Measurements from ENCODE around the gene FANCI.

FANCI gene

DNA sequence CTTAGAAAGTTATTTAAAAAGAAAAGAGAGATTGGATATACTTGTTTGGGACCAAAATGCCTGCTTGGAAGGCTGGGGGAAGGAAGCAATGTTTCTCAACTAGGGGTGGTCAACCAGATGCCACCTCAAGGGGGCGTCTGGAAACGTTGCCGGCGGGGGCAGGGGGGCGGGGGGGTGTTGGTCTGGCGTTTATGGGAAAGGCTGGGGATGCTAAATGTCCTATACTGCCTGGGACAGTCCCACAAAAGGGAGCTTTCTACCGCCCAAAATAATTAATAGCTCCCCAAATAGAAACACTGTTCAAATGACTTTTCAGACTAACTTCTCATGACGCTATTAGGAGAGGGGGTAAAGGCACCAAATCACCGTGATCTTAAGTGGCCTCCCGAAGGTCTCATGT is 88.7 kb downstream of the FANCI start:
- in situ Hi-C loops (cut with HindIII; ENCODE audit: low pct_unique_long_range_greater_than_20kb, low sequenced_read_pairs): no loop called here
- DNase-seq (ENCODE audit: low read depth in 1 of 2, low spot score in 1 of 2): no peak
- no peak for TF ChIP-seq JUND (IDR thresholded peaks at IDR 0.05; ENCODE audit: low read depth)

DNA sequence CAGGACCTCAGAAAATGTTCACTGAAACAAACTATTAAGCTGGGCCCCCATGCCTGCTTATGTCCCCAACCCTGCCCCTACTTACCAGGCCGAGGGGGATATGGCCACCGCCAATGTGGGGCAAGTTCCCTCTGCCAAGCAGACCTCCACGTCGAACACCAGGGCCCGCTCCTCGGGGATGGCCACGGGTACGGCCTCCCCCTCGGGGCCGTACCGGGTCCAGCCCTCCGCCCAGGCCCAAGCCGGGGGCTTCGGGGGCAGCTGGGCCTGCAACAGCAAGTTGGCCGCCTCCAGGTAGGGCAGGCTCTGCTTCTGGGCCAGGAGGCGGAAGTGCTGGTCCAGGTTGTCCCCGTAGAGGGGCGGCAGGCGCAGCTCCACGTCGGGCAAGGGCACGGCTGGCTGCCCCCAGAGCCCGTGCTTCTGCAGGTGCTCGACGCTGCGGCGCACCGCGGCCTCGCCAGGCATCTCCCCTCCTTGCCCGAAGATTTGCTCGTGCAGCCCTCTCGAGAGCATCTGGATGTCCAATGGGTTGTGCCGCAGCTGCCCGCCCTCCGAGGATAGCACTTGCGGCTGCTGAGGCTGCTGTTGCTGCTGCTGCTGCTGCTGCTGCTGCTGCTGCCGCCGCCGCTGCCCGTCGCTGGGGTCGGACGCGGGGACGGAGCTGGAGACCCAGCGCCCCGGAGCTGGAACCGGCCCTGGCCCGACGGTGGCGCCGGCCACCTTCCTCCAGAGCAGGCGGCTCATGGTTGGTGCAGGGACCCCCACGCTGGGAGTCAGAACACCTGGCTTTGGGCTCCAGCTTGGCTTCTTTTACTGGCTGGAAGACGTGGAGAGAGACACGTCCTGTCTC is 89.5 kb downstream of the FANCI start:
- TF ChIP-seq JUND (IDR thresholded peaks at IDR 0.05; ENCODE audit: low read depth): no peak
- in situ Hi-C loops (cut with HindIII; ENCODE audit: low pct_unique_long_range_greater_than_20kb, low sequenced_read_pairs): no loop called here
- no peak for DNase-seq (ENCODE audit: low read depth in 1 of 2, low spot score in 1 of 2)

DNA sequence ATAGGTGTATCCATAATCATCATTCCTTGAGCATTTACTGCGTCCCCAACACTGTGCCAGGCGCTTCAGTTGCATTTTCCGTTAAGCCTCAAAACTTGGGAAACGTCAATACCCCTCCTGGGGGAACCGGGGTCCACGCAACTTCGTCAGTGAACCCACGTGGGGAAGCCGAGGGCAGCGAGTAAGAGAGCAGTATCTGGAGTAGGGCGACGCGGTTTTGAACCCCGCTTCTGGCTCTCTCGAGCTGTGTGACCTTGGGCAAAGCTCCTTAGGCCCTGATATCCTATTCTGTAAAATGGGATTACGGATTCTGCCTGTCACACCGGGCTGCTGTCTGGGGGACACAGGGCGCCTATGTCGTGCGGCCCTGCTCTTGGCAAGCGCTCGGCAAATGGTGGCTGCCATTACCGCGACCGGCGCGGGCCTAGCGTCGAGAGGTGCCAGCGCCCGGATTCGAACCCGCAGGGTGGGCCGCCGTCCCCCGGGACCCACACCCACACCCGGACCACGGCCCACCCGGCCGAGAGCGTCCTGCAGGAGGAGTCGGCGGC is 90.3 kb downstream of the FANCI start:
- no peak for DNase-seq (ENCODE audit: low read depth in 1 of 2, low spot score in 1 of 2)
- in situ Hi-C loops (cut with HindIII; ENCODE audit: low pct_unique_long_range_greater_than_20kb, low sequenced_read_pairs): no loop called here

DNA sequence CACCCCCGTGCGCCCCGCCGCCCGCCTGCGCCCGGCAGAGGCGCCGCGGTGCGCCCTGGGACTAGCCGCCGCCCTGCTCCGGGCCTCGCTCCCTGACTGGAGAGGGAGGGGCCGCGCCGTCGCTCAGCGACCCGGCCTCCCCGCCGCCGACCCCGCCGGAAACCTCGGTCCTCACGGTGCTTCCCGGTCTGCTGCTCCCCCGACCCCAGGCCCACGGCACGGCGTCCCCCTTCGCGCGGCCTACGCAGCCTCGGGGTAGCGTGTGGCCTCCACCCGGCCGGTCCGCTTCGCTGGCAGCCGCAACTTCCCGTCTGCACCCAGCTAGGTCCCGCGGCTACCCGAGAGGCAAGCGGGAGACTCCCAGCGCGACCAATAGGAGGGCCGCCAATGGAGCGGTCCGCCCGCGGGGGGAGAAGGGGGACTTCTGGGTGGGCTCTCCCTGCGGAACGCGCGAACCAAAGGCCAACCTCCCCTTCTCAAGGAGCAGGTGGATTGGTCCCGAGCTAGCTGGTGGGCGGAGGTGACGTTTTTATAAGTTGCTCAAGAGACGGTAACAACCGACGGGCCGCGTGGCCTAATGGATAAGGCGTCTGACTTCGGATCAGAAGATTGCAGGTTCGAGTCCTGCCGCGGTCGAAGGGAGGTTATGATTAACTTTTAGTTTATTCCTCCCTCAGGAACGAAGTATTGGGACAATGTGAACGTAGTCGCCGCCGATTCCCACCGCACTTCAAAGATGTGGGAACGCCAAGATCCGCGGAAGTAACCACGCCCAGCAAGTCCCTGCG is 90.9 kb downstream of the FANCI start, which contains the start of gene POLG:
Gene POLG, minus strand, starts transcription at position 315 of the 788 bp plus-strand sequence. CDS start 1,070 bp downstream, outside the sequence.
- DNase-seq (ENCODE audit: low read depth in 1 of 2, low spot score in 1 of 2): peak; percentile 96 to 99
- no peak for TF ChIP-seq JUND (IDR thresholded peaks at IDR 0.05; ENCODE audit: low read depth)
- in situ Hi-C loops (cut with HindIII; ENCODE audit: low pct_unique_long_range_greater_than_20kb, low sequenced_read_pairs): no loop called here

More for the DNA sequence above, 90.3 kb downstream of the FANCI start:
- no peak for TF ChIP-seq JUND (IDR thresholded peaks at IDR 0.05; ENCODE audit: low read depth)

DNA sequence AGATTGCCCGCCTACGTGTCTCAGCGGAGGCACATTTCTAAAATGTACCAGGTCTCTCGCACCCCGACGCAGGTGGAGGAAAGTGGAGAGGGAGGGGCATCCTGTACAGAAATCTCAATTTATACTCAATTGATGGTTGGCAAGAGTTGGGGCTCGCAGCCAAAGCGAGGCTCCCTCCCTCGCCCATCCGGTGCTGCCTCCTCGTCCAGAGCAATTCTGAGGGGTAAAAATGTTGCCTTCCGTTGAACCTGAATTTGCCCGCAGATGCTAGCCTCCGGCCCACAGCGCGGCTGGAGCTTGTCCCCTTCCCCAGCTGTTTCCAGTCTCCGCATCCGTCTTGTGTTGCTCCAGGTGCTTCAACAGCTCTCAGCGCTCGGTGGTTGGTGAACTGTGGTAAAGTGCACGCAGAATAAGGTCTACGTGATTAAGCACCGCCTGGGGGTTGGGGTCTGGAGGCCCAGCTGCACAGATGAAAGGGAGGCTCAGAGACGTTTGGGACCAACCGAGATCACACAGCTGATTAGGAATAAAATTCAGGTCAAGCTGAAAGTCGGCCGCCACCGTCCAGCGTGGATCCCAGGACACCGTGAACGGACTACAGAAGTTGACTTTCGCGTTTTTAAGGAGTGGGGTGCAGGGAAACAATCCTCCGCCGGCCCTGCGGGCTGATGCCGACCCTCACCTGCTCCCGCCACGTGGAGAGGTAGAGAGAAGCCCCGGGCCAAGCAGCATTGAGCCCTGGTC is 91.7 kb downstream of the FANCI start:
- no peak for TF ChIP-seq JUND (IDR thresholded peaks at IDR 0.05; ENCODE audit: low read depth)
- no peak for DNase-seq (ENCODE audit: low read depth in 1 of 2, low spot score in 1 of 2)
- in situ Hi-C loops (cut with HindIII; ENCODE audit: low pct_unique_long_range_greater_than_20kb, low sequenced_read_pairs): no loop called here

DNA sequence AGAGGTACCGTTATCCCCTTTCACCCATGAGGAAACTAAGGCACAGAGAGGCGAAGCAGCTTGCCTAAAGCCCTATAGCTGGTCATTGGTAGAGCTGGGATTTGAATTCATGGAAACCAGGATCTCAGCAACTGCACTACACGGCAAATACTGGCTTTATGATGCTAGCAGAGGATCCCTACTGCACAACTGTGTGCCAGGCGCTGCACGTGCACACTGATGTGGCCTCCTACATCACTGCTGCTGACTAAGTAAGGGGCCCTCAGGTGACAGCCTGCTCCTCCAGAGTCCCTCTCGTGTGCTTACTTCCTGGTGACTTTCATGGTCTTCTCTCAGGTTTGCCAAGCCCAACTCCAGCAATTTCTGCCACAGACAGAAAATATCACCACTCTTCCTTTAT is 94.3 kb downstream of the FANCI start:
- in situ Hi-C loops (cut with HindIII; ENCODE audit: low pct_unique_long_range_greater_than_20kb, low sequenced_read_pairs): no loop called here
- TF ChIP-seq JUND (IDR thresholded peaks at IDR 0.05; ENCODE audit: low read depth): no peak
- no peak for DNase-seq (ENCODE audit: low read depth in 1 of 2, low spot score in 1 of 2)

DNA sequence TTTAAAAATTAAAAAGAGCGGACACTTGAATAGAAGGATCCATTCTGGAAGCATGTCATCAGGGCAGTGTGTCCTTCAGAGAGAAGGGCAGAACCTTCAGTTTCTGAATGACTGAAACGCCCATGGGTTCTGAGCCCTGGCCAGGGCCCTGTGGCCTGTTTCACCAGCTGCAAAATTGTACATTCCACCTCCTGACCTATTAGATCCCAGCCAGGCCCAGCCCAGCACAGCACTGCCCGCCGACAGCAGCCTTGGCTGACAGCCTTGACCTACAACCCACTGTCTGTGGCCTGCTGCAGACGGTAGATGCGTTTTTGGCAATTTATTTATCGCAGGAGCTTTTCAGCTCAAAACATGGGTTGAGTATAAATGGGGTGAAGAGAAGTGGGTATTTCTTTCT is 96.8 kb downstream of the FANCI start:
- TF ChIP-seq JUND (IDR thresholded peaks at IDR 0.05; ENCODE audit: low read depth): no peak
- DNase-seq (ENCODE audit: low read depth in 1 of 2, low spot score in 1 of 2): no peak
- in situ Hi-C loops (cut with HindIII; ENCODE audit: low pct_unique_long_range_greater_than_20kb, low sequenced_read_pairs): no loop called here

DNA sequence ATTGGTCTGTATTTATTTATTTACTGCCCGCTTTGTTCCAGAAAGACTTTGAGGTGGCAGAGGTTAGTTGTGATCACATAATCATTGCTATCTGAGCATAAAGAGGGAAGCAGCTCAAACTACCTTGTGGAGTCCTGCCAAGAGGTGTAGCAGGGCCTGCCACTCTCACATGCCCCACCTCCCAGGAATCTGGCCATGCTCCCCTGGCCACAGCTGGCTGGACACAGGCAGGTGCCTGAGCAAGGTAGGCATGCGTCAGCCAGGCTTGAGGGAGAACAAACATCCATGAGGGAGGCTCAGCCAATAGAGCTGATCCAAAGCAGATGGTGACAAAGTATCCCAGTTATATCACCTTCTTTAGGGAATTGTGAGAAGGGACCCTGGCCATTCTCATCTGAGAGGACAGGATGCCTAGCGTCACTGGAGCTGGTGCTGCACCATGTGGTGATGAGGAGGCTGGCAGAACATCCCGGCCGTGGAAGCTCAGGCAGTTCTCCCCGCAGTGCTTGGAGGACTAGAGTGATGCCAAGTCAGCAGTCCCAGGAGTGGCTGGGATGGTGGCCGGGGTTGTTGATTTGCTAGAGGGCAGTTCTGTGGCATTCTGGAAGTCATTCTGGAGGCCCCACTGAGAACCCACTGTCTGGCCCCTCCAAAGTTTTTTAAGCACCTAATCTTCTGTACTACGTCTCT is 97.7 kb downstream of the FANCI start:
- TF ChIP-seq JUND (IDR thresholded peaks at IDR 0.05; ENCODE audit: low read depth): no peak
- no peak for DNase-seq (ENCODE audit: low read depth in 1 of 2, low spot score in 1 of 2)
- in situ Hi-C loops (cut with HindIII; ENCODE audit: low pct_unique_long_range_greater_than_20kb, low sequenced_read_pairs): no loop called here

DNA sequence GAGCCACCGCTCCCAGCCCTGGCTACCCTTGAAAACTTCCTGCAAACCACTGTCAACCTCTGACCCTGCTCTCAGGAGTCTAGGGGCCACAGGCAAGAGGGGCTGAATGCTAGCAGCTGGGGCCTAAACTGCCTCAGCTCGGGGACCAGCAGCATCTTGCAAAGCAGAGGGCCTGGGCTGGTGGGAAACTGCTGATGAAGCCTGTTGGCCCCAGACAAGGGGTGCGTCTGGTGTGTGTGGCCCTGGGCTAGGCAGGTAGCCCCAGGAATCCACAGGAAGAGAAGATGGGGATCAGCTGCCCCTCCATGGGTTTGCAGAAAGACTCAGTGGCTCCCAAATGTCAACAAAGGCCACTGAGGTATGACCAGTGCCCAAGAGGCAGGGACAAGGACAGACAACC is 99.1 kb downstream of the FANCI start:
- no peak for DNase-seq (ENCODE audit: low read depth in 1 of 2, low spot score in 1 of 2)
- no peak for TF ChIP-seq JUND (IDR thresholded peaks at IDR 0.05; ENCODE audit: low read depth)
- in situ Hi-C loops (cut with HindIII; ENCODE audit: low pct_unique_long_range_greater_than_20kb, low sequenced_read_pairs): no loop called here

DNA sequence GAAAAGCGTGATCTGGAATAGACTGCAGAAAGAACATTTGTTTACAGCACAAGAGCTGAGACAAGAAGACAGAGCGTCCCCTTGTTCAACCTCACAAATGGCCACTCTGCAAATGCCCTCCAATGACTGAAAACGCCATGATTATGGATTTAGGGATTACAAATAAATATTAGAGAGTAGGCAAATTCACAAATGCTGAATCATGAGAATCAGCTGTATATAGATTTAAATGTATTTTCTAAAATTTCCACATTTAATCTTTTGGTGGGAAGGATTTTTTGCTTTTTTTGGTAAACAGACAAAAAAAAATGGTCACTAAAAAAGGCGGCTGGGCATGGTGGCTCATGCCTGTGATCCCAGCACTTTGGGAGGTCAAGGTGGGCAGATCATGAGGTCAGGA is 101.5 kb downstream of the FANCI start:
- TF ChIP-seq JUND (IDR thresholded peaks at IDR 0.05; ENCODE audit: low read depth): no peak
- in situ Hi-C loops (cut with HindIII; ENCODE audit: low pct_unique_long_range_greater_than_20kb, low sequenced_read_pairs): no loop called here
- no peak for DNase-seq (ENCODE audit: low read depth in 1 of 2, low spot score in 1 of 2)

DNA sequence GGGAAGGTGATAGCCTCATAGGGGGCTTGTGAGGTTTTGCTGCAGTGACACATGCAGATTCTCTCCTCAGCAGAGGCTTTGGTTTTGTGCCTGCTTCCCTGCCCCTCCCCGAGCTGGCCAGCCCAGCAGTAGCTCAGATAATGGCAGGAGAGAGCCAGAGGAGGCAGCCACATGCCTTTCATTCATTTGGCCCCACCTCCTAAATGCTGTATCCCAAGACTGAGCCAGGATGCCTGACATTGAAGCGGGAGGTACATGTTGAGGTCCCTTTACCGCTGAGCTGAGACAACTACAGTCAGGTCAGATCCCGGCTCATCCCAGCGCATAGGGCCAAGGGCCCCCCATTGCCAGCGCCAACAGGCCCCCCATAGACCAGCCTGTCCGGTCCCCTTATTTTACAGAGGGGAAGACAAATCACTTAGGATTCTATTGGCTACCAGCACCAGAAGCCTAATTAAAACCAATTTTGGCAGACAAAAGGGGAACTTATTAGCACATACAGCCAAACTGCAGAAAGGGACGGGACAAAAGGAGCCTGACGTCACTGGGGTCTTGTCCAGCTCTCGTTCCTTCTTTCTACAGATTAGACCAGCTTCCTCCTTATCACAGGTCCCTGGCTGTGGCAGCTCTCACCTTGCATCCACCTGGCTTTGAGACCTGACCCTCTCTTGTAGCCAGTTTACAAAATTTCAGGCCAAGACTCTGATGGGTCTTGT is 102.9 kb downstream of the FANCI start:
- in situ Hi-C loops (cut with HindIII; ENCODE audit: low pct_unique_long_range_greater_than_20kb, low sequenced_read_pairs): no loop called here
- DNase-seq (ENCODE audit: low read depth in 1 of 2, low spot score in 1 of 2): no peak
- no peak for TF ChIP-seq JUND (IDR thresholded peaks at IDR 0.05; ENCODE audit: low read depth)
